GM21786 (cell line): ENCODE measurements around the gene KLF2.
"Not testable (repeated sequence)": the region's sequence is repeated elsewhere in the genome, so short reads cannot be mapped to it uniquely, and the experiment has no call there.

ENCODE experiments used
- ATAC-seq: cut with Tn5 transposase; IDR thresholded peaks from one replicate; pipeline ENCODE4 v1.9.1; 2021; ENCODE audit not compliant: unreplicated experiment

Gene KLF2

DNA sequence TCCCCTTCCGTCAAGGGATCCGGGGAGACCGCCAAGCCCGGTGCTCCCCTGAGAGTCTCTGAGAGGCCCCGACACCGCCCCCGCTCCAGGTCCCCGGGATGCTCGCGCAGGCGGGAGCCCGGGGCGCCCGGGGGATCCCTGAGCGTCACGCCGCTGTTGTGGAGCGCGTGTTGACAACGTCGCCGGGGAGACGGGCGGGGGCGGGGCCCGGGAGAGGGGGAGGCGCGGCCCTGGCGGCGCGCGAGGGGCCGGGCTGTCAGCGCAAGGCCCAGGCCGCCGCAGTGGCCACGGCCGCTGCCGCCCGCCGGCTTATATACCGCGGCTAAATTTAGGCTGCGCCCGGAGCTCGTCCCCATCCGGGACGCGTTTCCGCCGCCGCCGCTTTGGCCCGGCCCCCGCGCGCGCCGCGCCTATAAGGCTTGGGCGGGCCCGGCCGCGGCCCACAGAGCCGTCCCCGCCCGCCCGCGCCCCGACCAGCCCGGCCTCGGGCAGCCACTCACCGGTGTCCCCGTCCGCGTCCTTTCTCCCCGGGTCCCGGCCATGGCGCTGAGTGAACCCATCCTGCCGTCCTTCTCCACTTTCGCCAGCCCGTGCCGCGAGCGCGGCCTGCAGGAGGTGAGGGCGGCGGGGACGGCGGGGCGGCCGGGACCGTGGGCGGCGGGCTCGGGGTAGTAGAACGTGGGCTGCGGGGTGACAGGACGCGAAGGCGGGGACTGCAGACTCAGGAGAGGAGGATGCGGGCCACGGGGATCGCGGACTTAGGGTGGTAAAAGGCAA, at the start of gene KLF2:
Gene KLF2, plus strand, starts transcription at position 443 of the 777 bp plus-strand sequence. Its CDS starts 98 bp downstream, at position 541.
- no peak for ATAC-seq

DNA sequence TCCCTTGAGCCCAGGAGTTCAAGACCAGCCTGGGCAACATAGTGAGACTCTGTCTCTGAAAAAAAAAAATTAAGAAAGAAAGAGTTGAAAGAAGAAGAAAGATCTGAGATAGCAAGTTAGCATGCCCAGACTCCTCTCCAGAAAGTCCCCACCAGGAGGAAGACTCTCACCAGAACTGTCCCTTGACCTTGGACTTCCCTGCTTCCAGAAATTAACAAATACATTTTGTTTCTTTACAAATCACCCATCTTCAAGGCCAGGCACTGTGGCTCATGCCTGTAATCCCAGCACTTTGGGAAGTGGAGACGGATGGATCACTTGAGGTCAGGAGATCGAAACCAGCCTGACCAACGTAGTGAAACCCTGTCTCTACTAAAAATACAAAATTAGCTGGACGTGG, 44.3 kb upstream of the KLF2 start:
- ATAC-seq, result no peak

DNA sequence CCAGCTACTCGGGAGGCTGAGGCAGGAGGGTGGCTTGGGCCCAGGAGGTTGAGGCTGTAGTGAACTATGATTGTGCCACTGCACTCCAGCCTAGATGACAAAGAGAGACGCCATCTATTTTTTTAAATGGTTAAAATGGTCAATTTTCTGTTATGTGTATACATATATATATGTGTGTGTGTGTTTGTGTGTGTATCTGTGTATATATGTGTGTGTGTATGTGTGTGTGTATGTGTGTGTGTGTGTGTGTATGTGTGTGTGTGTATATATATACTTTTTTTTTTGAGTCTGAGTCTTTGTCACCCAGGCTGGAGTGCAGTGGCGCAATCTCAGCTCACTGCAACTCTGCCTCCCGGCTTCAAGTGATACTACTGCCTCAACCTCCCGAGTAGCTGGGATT, 42.9 kb upstream of the KLF2 start:
- ATAC-seq, result no peak

- ATAC-seq, result no peak
Observed at GRCh38 chr19:16283210-16284061, 41.2 kb upstream of the KLF2 start.

DNA sequence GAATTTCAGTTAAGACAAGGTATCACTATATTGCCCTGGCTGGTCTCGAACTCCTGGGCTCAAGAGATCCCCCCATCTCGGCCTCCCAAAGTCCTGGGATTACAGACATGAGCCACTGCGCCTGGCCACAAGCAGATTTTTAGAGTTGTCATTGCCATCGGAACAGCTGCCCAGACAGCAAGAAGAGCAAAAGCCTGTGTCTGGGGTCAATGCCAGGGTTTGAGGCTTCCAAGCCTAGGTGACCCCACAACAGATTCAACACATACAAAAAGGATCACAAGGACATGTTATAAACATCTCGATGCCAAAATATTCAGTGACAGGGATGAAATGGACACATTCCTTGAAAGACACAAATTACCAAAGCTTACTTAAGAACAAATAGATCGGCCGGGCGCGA, 40.1 kb upstream of the KLF2 start:
- no peak for ATAC-seq

- not testable (repeated sequence) for ATAC-seq
Observed at GRCh38 chr19:16285079-16285478, 39.5 kb upstream of the KLF2 start.

DNA sequence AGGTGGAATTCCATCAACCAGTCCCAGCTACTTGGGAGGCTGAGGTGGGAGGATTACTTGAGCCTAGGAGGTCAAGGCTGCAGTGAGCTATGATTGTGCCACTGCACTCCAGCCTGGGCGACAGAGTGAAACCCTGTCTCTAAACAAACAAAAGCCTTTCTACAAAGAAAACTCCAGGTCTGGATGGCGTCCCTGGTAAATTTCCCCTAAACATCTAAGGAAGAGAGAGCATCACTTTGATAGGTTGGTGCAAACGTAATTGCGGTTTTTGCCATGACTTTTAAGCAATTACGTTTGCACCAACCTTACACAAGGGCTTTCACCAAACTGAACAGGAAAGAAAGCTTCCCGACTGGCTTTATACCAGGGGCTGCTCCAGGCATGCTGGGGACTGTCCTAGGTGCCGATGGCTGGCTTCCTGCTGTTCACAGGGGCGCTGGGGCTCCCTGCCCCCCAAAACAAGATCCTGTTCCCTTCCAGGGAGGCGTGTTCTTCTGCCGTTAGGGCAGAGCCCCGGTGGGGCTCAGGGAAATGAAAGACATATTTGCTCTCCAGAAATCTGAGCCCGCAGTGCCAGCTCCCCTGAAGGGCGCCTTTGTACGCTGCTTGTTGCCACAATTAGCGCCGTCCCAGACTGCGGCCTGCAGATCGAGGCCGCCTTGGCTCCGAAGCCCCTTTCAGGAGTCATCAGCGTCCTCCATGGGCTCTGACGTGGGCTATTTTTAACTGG, 38.7 kb upstream of the KLF2 start:
- ATAC-seq, result no peak

- ATAC-seq, result no peak
Observed at GRCh38 chr19:16288544-16288943, 36.1 kb upstream of the KLF2 start.

GRCh38 chr19:16289594-16289993, 35.0 kb upstream of the KLF2 start:
- ATAC-seq, result no peak

DNA sequence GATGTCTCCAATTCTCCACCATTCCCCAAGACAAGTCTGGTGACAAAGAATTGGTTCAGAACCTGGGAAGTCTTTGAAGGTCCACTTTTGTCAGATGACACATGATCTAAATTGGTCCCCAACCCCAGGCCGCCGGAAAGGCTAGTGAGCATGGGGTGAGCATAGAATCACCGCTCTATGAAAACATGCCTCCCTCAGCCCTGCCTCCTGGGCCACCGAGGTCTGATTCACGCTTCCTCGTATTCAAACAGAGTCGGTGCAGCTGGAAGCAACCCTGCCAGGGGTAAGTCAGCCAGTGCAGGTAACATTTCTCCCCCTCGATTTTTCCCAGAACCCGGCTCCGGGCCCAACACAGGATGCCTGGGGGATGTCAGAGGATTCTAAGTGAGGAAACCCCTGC, 33.9 kb upstream of the KLF2 start:
- no peak for ATAC-seq

- ATAC-seq, result no peak
Observed at GRCh38 chr19:16293118-16294091, 31.2 kb upstream of the KLF2 start.

DNA sequence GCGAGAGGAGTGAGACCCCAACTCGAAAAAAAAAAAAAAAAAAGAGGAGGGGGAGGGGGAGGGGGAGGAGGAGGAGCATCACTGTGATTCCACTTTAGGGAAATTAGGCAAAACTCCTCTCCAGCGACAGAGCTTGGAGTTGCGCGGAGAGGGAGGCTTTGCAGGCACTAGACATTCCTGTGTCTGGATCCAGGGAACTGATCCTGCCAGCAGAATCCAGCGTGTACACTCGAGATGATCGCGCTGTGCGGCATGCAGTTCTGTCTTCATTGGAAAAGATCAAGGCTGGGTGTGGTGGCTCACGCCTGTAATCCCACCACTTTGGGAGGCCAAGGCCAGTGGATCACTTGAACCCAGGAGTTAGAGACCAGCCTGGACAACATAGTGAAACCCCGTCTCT, 29.6 kb upstream of the KLF2 start:
- ATAC-seq, result no peak

GRCh38 chr19:16296713-16297112, 27.9 kb upstream of the KLF2 start:
- ATAC-seq, result no peak

DNA sequence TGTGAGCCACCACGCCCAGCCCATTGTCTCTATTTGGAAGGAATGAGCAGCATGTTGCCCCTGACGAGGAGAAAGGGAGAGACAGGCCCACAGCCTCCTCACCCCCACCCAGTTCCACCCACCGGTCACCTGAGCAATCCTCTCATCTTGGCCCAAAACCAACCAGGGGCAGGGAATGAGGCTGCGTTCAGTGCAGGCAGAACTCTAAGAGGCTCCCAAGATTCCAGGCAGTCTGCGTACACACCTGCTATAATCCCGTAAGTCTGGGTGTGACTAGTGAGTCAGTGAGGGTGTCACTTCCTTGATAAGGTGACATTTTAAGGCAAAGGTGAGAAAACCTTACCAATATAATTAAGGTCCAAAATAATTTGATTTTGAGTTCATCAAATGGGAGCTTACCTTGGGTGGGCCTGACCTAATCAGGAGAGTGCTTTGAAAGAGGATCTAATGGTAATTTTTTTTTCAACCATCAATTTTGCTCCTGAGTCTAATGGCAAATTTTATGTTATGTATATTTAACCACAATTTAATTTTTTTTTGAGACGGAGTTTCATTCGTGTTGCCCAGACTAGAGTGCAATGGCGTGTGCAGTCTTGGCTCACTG, 26.9 kb upstream of the KLF2 start:
- no peak for ATAC-seq

- no peak for ATAC-seq
Observed at GRCh38 chr19:16298334-16298733, 26.3 kb upstream of the KLF2 start.

- ATAC-seq, result no peak
Observed at GRCh38 chr19:16301999-16302694, 22.5 kb upstream of the KLF2 start.

DNA sequence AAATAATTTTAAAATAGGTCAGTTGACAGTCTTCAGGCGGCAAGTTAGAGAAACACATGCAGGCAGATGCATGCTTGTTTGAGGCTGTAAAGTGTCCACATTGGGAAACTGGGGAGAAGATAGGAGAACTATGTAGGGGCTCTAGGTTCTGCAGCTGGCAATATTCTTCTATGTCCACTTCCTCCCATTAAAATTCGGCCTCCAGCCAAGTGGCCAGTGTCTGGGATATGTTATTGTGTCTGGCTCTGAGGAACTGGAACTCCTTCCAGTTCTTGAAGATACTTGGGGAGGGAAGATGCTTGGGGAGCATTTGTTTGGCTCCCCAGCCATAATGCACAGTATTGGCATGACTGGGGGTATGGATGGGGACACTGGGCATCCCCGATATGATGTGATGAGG, 20.9 kb upstream of the KLF2 start:
- no peak for ATAC-seq

- ATAC-seq, result not testable (repeated sequence)
Observed at GRCh38 chr19:16304511-16304910, 20.1 kb upstream of the KLF2 start.

- not testable (repeated sequence) for ATAC-seq
Observed at GRCh38 chr19:16305060-16305459, 19.6 kb upstream of the KLF2 start.
